HCT116 (cell line): ENCODE results near the gene STIL. TPM values are rescaled to one million over a fixed set of nuclear protein-coding genes. Genes with fewer than 3 reads are reported as not detected.

Source experiments
- ATAC-seq: fragments of 200-7000 bp; cut with Tn5 transposase; 2 replicates; pipeline ENCODE4 v1.9.1; 2020; ENCODE audit warnings: mild to moderate bottlenecking, moderate library complexity
- BruUV-seq: library from RNA; stranded (reverse); fragments of 400-500 nt; replicated peaks from 2 replicates; lab custom pipeline; 2021; lab: Mats Ljungman, UMichigan
- CTCF ChIA-PET: fragments of 300-600 bp; sonication (Branson Sonifier 250); formaldehyde crosslinking; loops from one replicate; lab custom pipeline; 2021; ENCODE audit warnings: antibody characterized with exemption; lab: Charles Lee
- POLR2A ChIA-PET: fragments of 300-600, 350-600 bp; sonication (Branson Sonifier 250); formaldehyde crosslinking; loops from one replicate; lab custom pipeline; 2021; ENCODE audit warnings: antibody characterized with exemption; lab: Charles Lee
- RAD21 ChIA-PET, 2 experiments: fragments of 300-600 bp; sonication (Branson Sonifier 250); formaldehyde crosslinking; loops; one replicate each; lab custom pipeline; 2023; ENCODE audit warnings: low total read pairs in 2 of 2; ENCODE audit not compliant: uncharacterized antibody in 2 of 2, unreplicated experiment in 2 of 2, low non-redundant PET in 1 of 2; lab: Charles Lee
- DNase-seq: peaks from one replicate; pipeline ENCODE4 v3.0.0-alpha.2; 2010; ENCODE audit warnings: low read depth, low spot score
- H2AFZ ChIP-seq: fragments of 200-600 bp; shearing (Covaris generic), sonication (generic); 2 replicates; pipeline ENCODE4 v1.6.1; 2017; ENCODE audit warnings: low read depth, mixed run types, mixed read lengths, antibody characterized with exemption, low read length; ENCODE audit not compliant: poor library complexity, severe bottlenecking
- H3K27ac ChIP-seq: 2 replicates; pipeline ENCODE4 v1.5.1; 2012; ENCODE audit warnings: low read depth, low read length
- H3K27me3 ChIP-seq: fragments of 200-600 bp; sonication (generic); 2 replicates; pipeline ENCODE4 v1.6.1; 2016; ENCODE audit warnings: mixed run types, low read length, mixed read lengths; ENCODE audit not compliant: insufficient read depth
- H3K36me3 ChIP-seq, 2 experiments: fragments of 200-500 bp in 1 of 2; fragments of 200-600 bp in 1 of 2; sonication (Bioruptor generic) in 1 of 2; sonication (generic) in 1 of 2; 2 replicates each; pipeline versions ENCODE4 v1.5.1 to v1.6.1; 2014 to 2016; ENCODE audit warnings: low read length in 2 of 2, inconsistent platforms in 1 of 2, mixed read lengths in 1 of 2, mixed run types in 1 of 2; ENCODE audit not compliant: insufficient read depth in 2 of 2, control insufficient read depth in 1 of 2
- H3K4me1 ChIP-seq, 2 experiments: fragments of 200-600 bp in 1 of 2; sonication (generic) in 1 of 2; 2 replicates each; pipeline versions ENCODE4 v1.5.1 to v1.6.1; 2012 to 2017; ENCODE audit warnings: low read length in 2 of 2, inconsistent platforms in 1 of 2, mild to moderate bottlenecking in 1 of 2, mixed read lengths in 1 of 2, mixed run types in 1 of 2, moderate library complexity in 1 of 2; ENCODE audit not compliant: insufficient read depth in 2 of 2, control insufficient read depth in 1 of 2
- H3K4me2 ChIP-seq: fragments of 200-600 bp; sonication (generic); 2 replicates; pipeline ENCODE4 v1.6.1; 2017; ENCODE audit warnings: mixed run types, low read length, mixed read lengths
- H3K4me3 ChIP-seq, 2 experiments: fragments of 200-600 bp in 1 of 2; sonication (generic) in 1 of 2; replicated peaks in 1 of 2; 2 replicates each; pipeline ENCODE4 v1.5.1; 2011 to 2016; ENCODE audit warnings: low read length in 2 of 2, control low read depth in 1 of 2, low read depth in 1 of 2, mild to moderate bottlenecking in 1 of 2, mixed read lengths in 1 of 2, mixed run types in 1 of 2
- H3K79me2 ChIP-seq: fragments of 200-600 bp; sonication (generic); 2 replicates; pipeline ENCODE4 v1.6.1; 2017; ENCODE audit warnings: mild to moderate bottlenecking, mixed run types, low read length, moderate library complexity, mixed read lengths; ENCODE audit not compliant: insufficient read depth
- H3K9ac ChIP-seq: fragments of 200-600 bp; sonication (generic); 2 replicates; pipeline ENCODE4 v1.6.1; 2016; ENCODE audit warnings: low read length, mixed read lengths
- H3K9me2 ChIP-seq: fragments of 200-600 bp; sonication (generic), shearing (Covaris generic); 2 replicates; pipeline ENCODE4 v1.6.1; 2017; ENCODE audit warnings: mixed run types, mild to moderate bottlenecking, moderate library complexity; ENCODE audit not compliant: insufficient read depth
- H3K9me3 ChIP-seq, 2 experiments: fragments of 200-500 bp in 1 of 2; fragments of 200-600 bp in 1 of 2; sonication (Bioruptor generic) in 1 of 2; sonication (generic) in 1 of 2; 2 replicates each; pipeline ENCODE4 v1.6.1; 2014 to 2017; ENCODE audit warnings: low read length in 2 of 2, mixed read lengths in 2 of 2, inconsistent platforms in 1 of 2, low read depth in 1 of 2, mild to moderate bottlenecking in 1 of 2, mixed run types in 1 of 2, moderate library complexity in 1 of 2; ENCODE audit not compliant: control insufficient read depth in 1 of 2, insufficient read depth in 1 of 2
- H4K20me1 ChIP-seq: fragments of 200-600 bp; sonication (generic), shearing (Covaris generic); 2 replicates; pipeline ENCODE4 v1.6.1; 2017; ENCODE audit warnings: mixed run types, mild to moderate bottlenecking, moderate library complexity; ENCODE audit not compliant: insufficient read depth
- ATF3 ChIP-seq: IDR thresholded peaks from 2 replicates; pipeline ENCODE4 v1.6.1; 2012
- CBX3 ChIP-seq: IDR thresholded peaks from 2 replicates; pipeline ENCODE4 v1.6.1; 2012; ENCODE audit warnings: low read depth
- CTCF ChIP-seq, 3 experiments: fragments of 200-600 bp in 1 of 3; sonication (generic) in 1 of 3; IDR thresholded peaks in 2 of 3; conservative IDR thresholded peaks in 1 of 3; 2 replicates each; pipeline ENCODE4 v1.5.1; 2012 to 2017; ENCODE audit warnings: low read depth in 2 of 3, low read length in 2 of 3, antibody characterized with exemption in 1 of 3, borderline replicate concordance in 1 of 3, control low read depth in 1 of 3, mild to moderate bottlenecking in 1 of 3, mixed read lengths in 1 of 3, mixed run types in 1 of 3, moderate library complexity in 1 of 3; ENCODE audit not compliant: insufficient read depth in 1 of 3
- ELF1 ChIP-seq: IDR thresholded peaks from 2 replicates; pipeline ENCODE4 v1.6.1; 2012; ENCODE audit warnings: low read depth, borderline replicate concordance
- FOSL1 ChIP-seq: IDR thresholded peaks from 2 replicates; pipeline ENCODE4 v1.6.1; 2012; ENCODE audit warnings: low read depth
- JUND ChIP-seq: IDR thresholded peaks from 2 replicates; pipeline ENCODE4 v1.6.1; 2012
- POLR2A ChIP-seq: IDR thresholded peaks from 2 replicates; pipeline ENCODE4 v1.7.0; 2011; ENCODE audit warnings: borderline replicate concordance; ENCODE audit not compliant: insufficient read depth, insufficient read length; ENCODE audit errors: extremely low read depth
- REST ChIP-seq: IDR thresholded peaks from 2 replicates; pipeline ENCODE4 v1.6.1; 2012; ENCODE audit warnings: low read depth
- SIN3A ChIP-seq: IDR thresholded peaks from 2 replicates; pipeline ENCODE4 v1.6.1; 2012; ENCODE audit warnings: low read depth
- TCF7L2 ChIP-seq: IDR thresholded peaks from 2 replicates; pipeline ENCODE4 v1.7.0; 2011; ENCODE audit warnings: borderline replicate concordance, inconsistent platforms; ENCODE audit not compliant: insufficient read depth, insufficient read length; ENCODE audit errors: extremely low read depth
- YY1 ChIP-seq: IDR thresholded peaks from 2 replicates; pipeline ENCODE4 v1.6.1; 2011; ENCODE audit warnings: low read length, low read depth, moderate library complexity, mild to moderate bottlenecking; ENCODE audit not compliant: insufficient replicate concordance; ENCODE audit errors: extremely low read depth
- ZFX ChIP-seq: fragments of 450-650 bp; IDR thresholded peaks from 2 replicates; pipeline ENCODE4 v1.6.1; 2017
- intact Hi-C: fragments of 100-400 bp; cut with micrococcal nuclease; formaldehyde crosslinking; loops from 2 replicates; pipeline ENCODE4 v1.10.0; 2022
- total RNA-seq: library from RNA; stranded (reverse); gene quantifications from one replicate; pipeline ENCODE4 v1.2.1, GENCODE V29; 2021; ENCODE audit not compliant: unreplicated experiment

The STIL gene
- total RNA-seq, 1 experiment from 2014 or later, result 34.4 TPM

GRCh38 chr1:47229031-47229885 lies 84.7 kb downstream of the STIL start (continued):
- TF ChIP-seq CTCF (IDR thresholded peaks at IDR 0.05 in 2 of 3, conservative IDR thresholded peaks at IDR 0.05 in 1 of 3; ENCODE audit: borderline replicate concordance in 1 of 3, insufficient read depth in 1 of 3, low read depth in 2 of 3, low read length in 2 of 3) (no peak), REST (no peak), ELF1 (no peak)
- TF ChIP-seq, all 23 proteins: peak for 0

DNA sequence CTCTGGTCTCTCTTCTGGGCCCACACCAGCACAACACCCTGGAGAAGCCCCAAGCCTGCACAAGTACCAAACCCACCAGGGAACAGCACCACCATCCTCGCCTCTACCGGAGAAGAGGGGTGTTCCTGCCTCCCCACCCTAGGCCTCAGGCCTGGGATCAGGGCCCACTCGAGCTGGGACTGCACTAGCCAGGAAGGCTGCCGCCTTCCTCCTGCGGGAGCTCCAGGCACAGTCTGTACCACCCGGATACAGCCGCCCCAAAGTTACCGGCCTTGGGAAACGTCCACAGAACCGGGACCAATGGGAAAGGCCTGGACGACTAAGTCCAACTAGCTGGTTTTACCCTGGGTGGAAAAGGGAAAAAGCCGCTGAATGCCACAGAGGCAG lies 85.3 kb downstream of the STIL start:
- H4K20me1 ChIP-seq, result no peaks in the 10 kb centered on the region
- no TSS peak for BruUV-seq
- no peak overlapping the region for H3K4me2 ChIP-seq
- H3K9ac ChIP-seq, result no peak overlapping the region
- CTCF ChIA-PET, result no interaction called here
- no peak for TF ChIP-seq CTCF (IDR thresholded peaks at IDR 0.05 in 2 of 3, conservative IDR thresholded peaks at IDR 0.05 in 1 of 3; ENCODE audit: borderline replicate concordance in 1 of 3, insufficient read depth in 1 of 3, low read depth in 2 of 3, low read length in 2 of 3)
- TF ChIP-seq SIN3A, result no peak
- TF ChIP-seq POLR2A, result no peak
- TF ChIP-seq YY1, result no peak
- no peak for TF ChIP-seq CBX3
- TF ChIP-seq TCF7L2, result no peak
- TF ChIP-seq JUND, result no peak
- TF ChIP-seq ATF3, result no peak
- TF ChIP-seq ELF1, result no peak
- TF ChIP-seq ZFX, result no peak
- no peak for TF ChIP-seq FOSL1
- H3K4me3 ChIP-seq, result no peak overlapping the region
- no peak overlapping the region for H2AFZ ChIP-seq
- no peak for ATAC-seq
- no peaks in the 10 kb centered on the region for H3K9me3 ChIP-seq
- no peak for DNase-seq
- peaks cover 2% of the 10 kb centered on the region; the same call in 1 of the 2 replicates for H3K27me3 ChIP-seq
- H3K9me2 ChIP-seq, result no peaks in the 10 kb centered on the region
- POLR2A ChIA-PET, result no interaction called here
- RAD21 ChIA-PET, result no interaction called here
- no peak overlapping the region for H3K27ac ChIP-seq
- H3K36me3 ChIP-seq, result no peaks in the 10 kb centered on the region
- intact Hi-C loops, result no loop called here
- no peaks in the 10 kb centered on the region for H3K79me2 ChIP-seq
- no peaks in the 10 kb centered on the region for H3K4me1 ChIP-seq
